Neural cell (in vitro differentiated cells): ENCODE results near the gene MPC2. TPM values are rescaled to one million over a fixed set of nuclear protein-coding genes. Genes with fewer than 3 reads are reported as not detected.

Experiments
- H2AFZ ChIP-seq: fragments of 200-600, 300-800 bp; sonication (generic), shearing (Covaris generic); 2 replicates; pipeline ENCODE4 v1.6.0; 2014; ENCODE audit warnings: low read depth, mild to moderate bottlenecking, antibody characterized with exemption, low read length, moderate library complexity
- H3F3A ChIP-seq: fragments of 200-600 bp; shearing (Covaris generic); 2 replicates; pipeline ENCODE4 v1.6.1; 2016; ENCODE audit warnings: mild to moderate bottlenecking, moderate library complexity, mixed read lengths, antibody characterized with exemption, low read length; ENCODE audit not compliant: insufficient read depth, poor library complexity, severe bottlenecking
- H3K27ac ChIP-seq: fragments of 200-600, 300-800 bp; sonication (generic), shearing (Covaris generic); 2 replicates; pipeline ENCODE4 v1.5.1; 2014; ENCODE audit warnings: mild to moderate bottlenecking, low read length, moderate library complexity
- H3K27me3 ChIP-seq: fragments of 300-800, 200-600 bp; sonication (generic), shearing (Covaris generic); 2 replicates; pipeline ENCODE4 v1.6.0; 2014; ENCODE audit warnings: mild to moderate bottlenecking, low read depth, low read length, moderate library complexity; ENCODE audit not compliant: insufficient read depth
- H3K36me3 ChIP-seq: fragments of 300-800, 200-600 bp; sonication (generic), shearing (Covaris generic); 2 replicates; pipeline ENCODE4 v1.5.1; 2014; ENCODE audit warnings: mild to moderate bottlenecking, antibody characterized with exemption, low read length, moderate library complexity; ENCODE audit not compliant: insufficient read depth
- H3K4me2 ChIP-seq: fragments of 300-800, 200-600 bp; sonication (generic), shearing (Covaris generic); 2 replicates; pipeline ENCODE4 v1.6.0; 2014; ENCODE audit warnings: mild to moderate bottlenecking, low read length
- H3K4me3 ChIP-seq: fragments of 300-800, 200-600 bp; sonication (generic), shearing (Covaris generic); 2 replicates; pipeline ENCODE4 v1.5.1; 2014; ENCODE audit warnings: mild to moderate bottlenecking, low read length, moderate library complexity
- H3K79me2 ChIP-seq: fragments of 200-600 bp; shearing (Covaris generic); replicated peaks from 2 replicates; pipeline ENCODE4 v1.6.0; 2014; ENCODE audit warnings: mild to moderate bottlenecking, low read length, moderate library complexity; ENCODE audit not compliant: insufficient read depth
- H3K9ac ChIP-seq: fragments of 300-800, 200-600 bp; sonication (generic), shearing (Covaris generic); 2 replicates; pipeline ENCODE4 v1.6.1; 2016; ENCODE audit warnings: mild to moderate bottlenecking, low read length, mixed read lengths
- H3K9me2 ChIP-seq: fragments of 200-600 bp; shearing (Covaris generic); 2 replicates; pipeline ENCODE4 v1.6.1; 2016; ENCODE audit warnings: mild to moderate bottlenecking, low read length, mixed read lengths; ENCODE audit not compliant: insufficient read depth
- H3K9me3 ChIP-seq: fragments of 200-600, 300-800 bp; sonication (generic), shearing (Covaris generic); 2 replicates; pipeline ENCODE4 v1.6.1; 2016; ENCODE audit warnings: mild to moderate bottlenecking, mixed run types, low read length, moderate library complexity, mixed read lengths
- H4K20me1 ChIP-seq: fragments of 200-600 bp; shearing (Covaris generic); 2 replicates; pipeline ENCODE4 v1.6.1; 2016; ENCODE audit warnings: mild to moderate bottlenecking, mixed run types; ENCODE audit not compliant: insufficient read depth
- EP300 ChIP-seq: fragments of 450-650 bp; conservative IDR thresholded peaks from 2 replicates; pipeline ENCODE4 v1.6.1; 2014; ENCODE audit warnings: antibody characterized with exemption, mild to moderate bottlenecking, moderate library complexity; ENCODE audit not compliant: poor library complexity, severe bottlenecking
- EZH2 ChIP-seq: fragments of 200-600, 300-800 bp; shearing (Covaris generic), sonication (generic); IDR thresholded peaks from 2 replicates; pipeline ENCODE4 v1.6.1; 2014; ENCODE audit warnings: antibody characterized with exemption, low read length, borderline replicate concordance, mild to moderate bottlenecking; ENCODE audit not compliant: insufficient read depth, poor library complexity, severe bottlenecking
- MXI1 ChIP-seq: fragments of 450-650 bp; conservative IDR thresholded peaks from 2 replicates; pipeline ENCODE4 v1.6.1; 2014; ENCODE audit warnings: antibody characterized with exemption, mild to moderate bottlenecking; ENCODE audit not compliant: poor library complexity, severe bottlenecking
- POLR2AphosphoS5 ChIP-seq: IDR thresholded peaks from 2 replicates; pipeline ENCODE4 v1.6.1; 2012
- RAD21 ChIP-seq: fragments of 450-650 bp; conservative IDR thresholded peaks from 2 replicates; pipeline ENCODE4 v1.6.1; 2014; ENCODE audit warnings: antibody characterized with exemption, mild to moderate bottlenecking, moderate library complexity
- SMC3 ChIP-seq: fragments of 450-650 bp; conservative IDR thresholded peaks from 2 replicates; pipeline ENCODE4 v1.6.1; 2014; ENCODE audit warnings: antibody characterized with exemption, mild to moderate bottlenecking, moderate library complexity; ENCODE audit not compliant: poor library complexity
- TAF1 ChIP-seq: IDR thresholded peaks from 2 replicates; pipeline ENCODE4 v1.6.1; 2012; ENCODE audit warnings: low read depth
- polyA plus RNA-seq: library from polyadenylated mRNA; depleted of rRNA; stranded (reverse); fragments of >200 nt; gene quantifications from 2 replicates; pipeline ENCODE4 v1.2.3, GENCODE V29; 2014
- TF ChIP-seq, protein P1 (sequence below): fragments of 450-650 bp; IDR thresholded peaks from 2 replicates; pipeline ENCODE4 v1.5.1; 2014; ENCODE audit warnings: antibody characterized with exemption, mild to moderate bottlenecking, moderate library complexity; ENCODE audit not compliant: poor library complexity, severe bottlenecking
- TF ChIP-seq, protein P2 (sequence below): IDR thresholded peaks from 2 replicates; pipeline ENCODE4 v1.6.1; 2012; ENCODE audit warnings: borderline replicate concordance

MPC2 gene
- polyA plus RNA-seq, 1 donor from 2014 or later, result 104 TPM

DNA sequence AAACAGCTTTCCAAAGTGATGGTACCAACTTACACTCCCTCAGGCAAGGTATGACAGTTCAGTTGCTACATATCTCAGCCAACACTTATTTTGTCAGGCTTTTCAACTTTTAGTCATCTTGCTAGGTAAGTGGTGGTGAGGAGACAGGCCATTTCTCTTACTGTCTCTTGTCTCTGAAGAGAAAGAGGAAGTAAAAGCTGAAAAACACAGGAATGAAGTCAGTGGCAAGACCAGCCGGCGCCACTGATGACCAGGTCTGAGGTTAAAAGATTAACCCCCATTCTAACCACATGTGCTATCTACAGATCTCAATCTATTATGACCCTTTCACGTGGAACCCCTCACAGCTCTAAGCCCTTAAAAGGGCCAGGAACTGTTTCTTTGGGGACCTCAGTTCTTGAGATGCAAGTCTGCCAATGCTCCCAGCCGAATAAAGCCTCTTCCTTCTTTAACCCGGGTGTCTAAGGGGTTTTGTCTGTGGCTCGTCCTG lies 27.1 kb downstream of the MPC2 start:
- Histone ChIP-seq H3K9ac (no peak overlapping the region), H3K27me3 (no peaks in the 10 kb centered on the region), H2AFZ (no peak overlapping the region), H3K27ac (no peak overlapping the region), H3K4me3 (no peak overlapping the region), H3F3A (no peaks in the 10 kb centered on the region), H4K20me1 (no peaks in the 10 kb centered on the region), H3K4me2 (no peak overlapping the region), H3K79me2 (no peaks in the 10 kb centered on the region), H3K36me3 (peaks cover 5% of the 10 kb centered on the region), H3K9me3 (no peaks in the 10 kb centered on the region), H3K9me2 (no peaks in the 10 kb centered on the region)
- TF ChIP-seq MXI1, result no peak
- no peak for TF ChIP-seq POLR2AphosphoS5
- no peak for TF ChIP-seq TAF1

DNA sequence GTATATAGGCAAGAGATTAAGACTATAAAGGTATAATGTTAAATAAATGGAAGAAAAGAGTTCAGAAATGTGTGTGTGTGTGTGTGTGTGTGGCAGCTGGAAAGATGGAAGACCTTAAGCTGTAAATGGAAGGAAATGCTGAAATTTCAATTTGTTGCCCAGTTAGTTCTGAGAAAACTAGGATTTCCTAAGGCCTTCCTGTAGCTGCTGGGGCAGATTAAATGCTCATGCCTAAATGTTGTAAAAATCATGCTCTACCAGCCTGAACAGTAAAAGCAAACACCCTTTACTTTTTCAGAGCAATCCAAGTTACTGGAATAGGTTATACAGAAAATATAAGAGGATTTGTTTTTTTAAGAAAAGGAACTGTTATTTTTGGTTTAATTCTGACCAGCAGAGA lies 31.2 kb downstream of the MPC2 start:
- Histone ChIP-seq H3K27me3 (no peaks in the 10 kb centered on the region), H4K20me1 (no peaks in the 10 kb centered on the region), H3K4me2 (no peak overlapping the region), H3K9ac (no peak overlapping the region), H3K79me2 (no peaks in the 10 kb centered on the region), H3F3A (no peaks in the 10 kb centered on the region), H2AFZ (no peak overlapping the region), H3K9me2 (no peaks in the 10 kb centered on the region), H3K4me3 (no peak overlapping the region), H3K9me3 (no peaks in the 10 kb centered on the region), H3K36me3 (no peaks in the 10 kb centered on the region), H3K27ac (no peak overlapping the region)
- TF ChIP-seq EP300 (no peak), RAD21 (no peak), SMC3 (no peak), POLR2AphosphoS5 (no peak), TAF1 (no peak), MXI1 (no peak), EZH2 (no peak)
- TF ChIP-seq, protein P1, sequence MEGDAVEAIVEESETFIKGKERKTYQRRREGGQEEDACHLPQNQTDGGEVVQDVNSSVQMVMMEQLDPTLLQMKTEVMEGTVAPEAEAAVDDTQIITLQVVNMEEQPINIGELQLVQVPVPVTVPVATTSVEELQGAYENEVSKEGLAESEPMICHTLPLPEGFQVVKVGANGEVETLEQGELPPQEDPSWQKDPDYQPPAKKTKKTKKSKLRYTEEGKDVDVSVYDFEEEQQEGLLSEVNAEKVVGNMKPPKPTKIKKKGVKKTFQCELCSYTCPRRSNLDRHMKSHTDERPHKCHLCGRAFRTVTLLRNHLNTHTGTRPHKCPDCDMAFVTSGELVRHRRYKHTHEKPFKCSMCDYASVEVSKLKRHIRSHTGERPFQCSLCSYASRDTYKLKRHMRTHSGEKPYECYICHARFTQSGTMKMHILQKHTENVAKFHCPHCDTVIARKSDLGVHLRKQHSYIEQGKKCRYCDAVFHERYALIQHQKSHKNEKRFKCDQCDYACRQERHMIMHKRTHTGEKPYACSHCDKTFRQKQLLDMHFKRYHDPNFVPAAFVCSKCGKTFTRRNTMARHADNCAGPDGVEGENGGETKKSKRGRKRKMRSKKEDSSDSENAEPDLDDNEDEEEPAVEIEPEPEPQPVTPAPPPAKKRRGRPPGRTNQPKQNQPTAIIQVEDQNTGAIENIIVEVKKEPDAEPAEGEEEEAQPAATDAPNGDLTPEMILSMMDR, result no peak
- TF ChIP-seq, protein P2, sequence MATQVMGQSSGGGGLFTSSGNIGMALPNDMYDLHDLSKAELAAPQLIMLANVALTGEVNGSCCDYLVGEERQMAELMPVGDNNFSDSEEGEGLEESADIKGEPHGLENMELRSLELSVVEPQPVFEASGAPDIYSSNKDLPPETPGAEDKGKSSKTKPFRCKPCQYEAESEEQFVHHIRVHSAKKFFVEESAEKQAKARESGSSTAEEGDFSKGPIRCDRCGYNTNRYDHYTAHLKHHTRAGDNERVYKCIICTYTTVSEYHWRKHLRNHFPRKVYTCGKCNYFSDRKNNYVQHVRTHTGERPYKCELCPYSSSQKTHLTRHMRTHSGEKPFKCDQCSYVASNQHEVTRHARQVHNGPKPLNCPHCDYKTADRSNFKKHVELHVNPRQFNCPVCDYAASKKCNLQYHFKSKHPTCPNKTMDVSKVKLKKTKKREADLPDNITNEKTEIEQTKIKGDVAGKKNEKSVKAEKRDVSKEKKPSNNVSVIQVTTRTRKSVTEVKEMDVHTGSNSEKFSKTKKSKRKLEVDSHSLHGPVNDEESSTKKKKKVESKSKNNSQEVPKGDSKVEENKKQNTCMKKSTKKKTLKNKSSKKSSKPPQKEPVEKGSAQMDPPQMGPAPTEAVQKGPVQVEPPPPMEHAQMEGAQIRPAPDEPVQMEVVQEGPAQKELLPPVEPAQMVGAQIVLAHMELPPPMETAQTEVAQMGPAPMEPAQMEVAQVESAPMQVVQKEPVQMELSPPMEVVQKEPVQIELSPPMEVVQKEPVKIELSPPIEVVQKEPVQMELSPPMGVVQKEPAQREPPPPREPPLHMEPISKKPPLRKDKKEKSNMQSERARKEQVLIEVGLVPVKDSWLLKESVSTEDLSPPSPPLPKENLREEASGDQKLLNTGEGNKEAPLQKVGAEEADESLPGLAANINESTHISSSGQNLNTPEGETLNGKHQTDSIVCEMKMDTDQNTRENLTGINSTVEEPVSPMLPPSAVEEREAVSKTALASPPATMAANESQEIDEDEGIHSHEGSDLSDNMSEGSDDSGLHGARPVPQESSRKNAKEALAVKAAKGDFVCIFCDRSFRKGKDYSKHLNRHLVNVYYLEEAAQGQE, result no peak

DNA sequence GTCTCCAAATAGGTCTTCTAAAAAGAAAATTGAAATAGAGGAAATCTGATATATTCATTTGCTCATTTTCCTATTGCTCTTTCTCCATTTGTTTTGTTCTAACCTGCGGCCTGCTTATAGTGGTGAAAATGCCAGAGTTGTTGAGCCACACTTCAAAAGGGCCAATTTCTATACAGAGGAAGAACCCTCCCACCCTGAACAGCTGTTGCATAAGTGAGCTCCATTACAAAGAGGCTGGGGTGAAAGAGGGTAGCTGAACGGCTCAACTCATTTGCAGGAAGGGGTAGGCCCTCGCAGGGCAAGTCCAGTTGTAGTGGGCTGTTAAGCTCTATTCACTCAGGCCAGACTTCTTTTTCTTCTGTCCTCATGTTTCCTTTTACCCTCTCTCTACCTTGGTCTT lies 31.7 kb downstream of the MPC2 start:
- Histone ChIP-seq H3K27me3 (no peaks in the 10 kb centered on the region), H3K4me2 (no peak overlapping the region), H3K9ac (no peak overlapping the region), H3K9me2 (no peaks in the 10 kb centered on the region), H3K9me3 (no peaks in the 10 kb centered on the region), H2AFZ (no peak overlapping the region), H3K27ac (no peak overlapping the region), H4K20me1 (no peaks in the 10 kb centered on the region), H3K4me3 (no peak overlapping the region), H3F3A (no peaks in the 10 kb centered on the region), H3K36me3 (no peaks in the 10 kb centered on the region), H3K79me2 (no peaks in the 10 kb centered on the region)
- TF ChIP-seq SMC3 (no peak), POLR2AphosphoS5 (no peak), EP300 (no peak), RAD21 (no peak), TAF1 (no peak)
- TF ChIP-seq, protein P2, result no peak
- TF ChIP-seq, protein P1, result no peak
